GM15510 (cell line): ENCODE results near the gene AP1M1.

Source experiments
- POLR2A ChIP-seq: IDR thresholded peaks from 3 replicates; pipeline ENCODE4 v1.6.1; 2011; ENCODE audit warnings: borderline replicate concordance; ENCODE audit not compliant: insufficient read length; ENCODE audit errors: extremely low read depth

Gene AP1M1

DNA sequence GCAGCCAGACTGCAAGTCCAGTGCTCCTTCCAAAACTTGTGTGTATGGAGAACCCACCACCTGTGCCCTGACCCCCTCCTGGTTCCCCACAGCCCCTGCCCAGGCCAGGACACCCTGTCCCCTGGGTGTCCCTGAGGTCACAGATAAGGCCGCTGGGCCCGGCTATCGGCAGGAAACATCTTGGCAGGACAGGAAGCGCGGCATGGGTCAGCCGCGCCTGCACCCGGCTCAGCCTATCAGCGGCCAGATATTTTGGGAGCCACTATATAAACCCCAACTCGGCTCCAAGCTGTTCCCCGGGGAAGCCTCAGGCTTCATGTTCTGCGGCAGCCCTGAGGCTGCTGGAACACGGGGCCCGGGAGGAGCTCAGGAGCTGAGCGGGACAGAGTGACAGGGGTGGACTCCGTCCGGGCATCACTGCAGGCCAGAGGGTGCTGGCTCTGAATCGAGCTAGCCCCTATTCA, 60.8 kb downstream of the AP1M1 start:
- TF ChIP-seq POLR2A, result no peak

DNA sequence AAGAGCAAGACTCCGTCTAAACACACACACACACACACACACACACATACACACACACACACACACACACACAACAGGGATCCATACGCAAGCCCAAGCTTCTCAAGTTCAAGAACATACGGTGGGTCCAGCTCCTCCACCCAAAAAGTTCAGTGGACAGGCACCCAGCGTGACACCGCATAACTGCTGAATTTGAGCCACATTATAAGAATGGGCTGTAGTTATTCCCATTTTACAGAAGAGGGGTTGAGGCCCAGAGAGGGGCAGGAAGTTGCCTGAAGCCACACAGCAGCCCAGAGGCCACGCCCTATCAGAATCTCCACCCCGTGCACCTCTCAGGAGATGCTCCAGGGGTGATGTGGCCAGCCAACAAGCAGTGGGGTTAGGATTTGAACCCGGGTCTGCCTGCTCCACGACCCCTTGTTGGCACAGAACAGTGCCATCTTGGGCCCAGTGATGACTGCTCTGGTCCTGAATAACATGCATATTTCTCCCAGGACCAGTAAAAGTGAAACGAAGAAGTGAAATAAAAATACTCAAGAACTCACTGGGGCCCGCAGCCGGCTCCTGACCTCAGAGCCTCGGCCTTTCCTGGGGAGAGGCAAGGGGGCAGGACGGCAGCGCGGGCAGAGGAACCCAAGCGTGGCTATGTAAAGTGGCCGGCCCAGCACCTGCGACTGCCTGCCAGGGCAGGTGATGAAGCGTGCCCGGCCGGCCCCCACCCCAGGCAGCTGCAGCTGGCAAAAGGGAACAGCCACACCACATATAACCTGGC, 61.9 kb downstream of the AP1M1 start:
- TF ChIP-seq POLR2A, result no peak

GRCh38 chr19:16260160-16260811, 62.6 kb downstream of the AP1M1 start:
- TF ChIP-seq POLR2A, result no peak

GRCh38 chr19:16260812-16261161, 63.1 kb downstream of the AP1M1 start:
- TF ChIP-seq POLR2A, result no peak

- no peak for TF ChIP-seq POLR2A
Observed at GRCh38 chr19:16261584-16262368, 64.1 kb downstream of the AP1M1 start.

DNA sequence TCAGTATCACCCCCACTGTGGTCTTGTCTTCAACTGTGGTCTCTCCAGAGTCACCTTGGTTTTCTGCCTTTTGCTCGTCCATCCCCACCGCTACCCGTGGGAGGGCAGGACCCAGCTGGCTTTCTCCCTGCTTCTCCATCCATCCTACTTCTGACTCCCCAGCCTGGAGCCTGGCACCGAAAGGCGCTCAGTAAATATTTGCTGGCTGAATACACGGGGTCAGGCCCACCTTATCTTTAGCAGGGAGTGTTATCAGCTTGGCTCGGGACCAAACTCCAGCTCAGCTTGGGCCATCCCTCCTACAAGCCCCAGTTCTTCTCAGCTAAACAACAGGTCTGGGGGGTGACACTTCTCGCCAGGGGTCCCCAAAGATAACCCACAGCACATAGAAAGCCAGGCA, 64.9 kb downstream of the AP1M1 start:
- TF ChIP-seq POLR2A, result no peak

DNA sequence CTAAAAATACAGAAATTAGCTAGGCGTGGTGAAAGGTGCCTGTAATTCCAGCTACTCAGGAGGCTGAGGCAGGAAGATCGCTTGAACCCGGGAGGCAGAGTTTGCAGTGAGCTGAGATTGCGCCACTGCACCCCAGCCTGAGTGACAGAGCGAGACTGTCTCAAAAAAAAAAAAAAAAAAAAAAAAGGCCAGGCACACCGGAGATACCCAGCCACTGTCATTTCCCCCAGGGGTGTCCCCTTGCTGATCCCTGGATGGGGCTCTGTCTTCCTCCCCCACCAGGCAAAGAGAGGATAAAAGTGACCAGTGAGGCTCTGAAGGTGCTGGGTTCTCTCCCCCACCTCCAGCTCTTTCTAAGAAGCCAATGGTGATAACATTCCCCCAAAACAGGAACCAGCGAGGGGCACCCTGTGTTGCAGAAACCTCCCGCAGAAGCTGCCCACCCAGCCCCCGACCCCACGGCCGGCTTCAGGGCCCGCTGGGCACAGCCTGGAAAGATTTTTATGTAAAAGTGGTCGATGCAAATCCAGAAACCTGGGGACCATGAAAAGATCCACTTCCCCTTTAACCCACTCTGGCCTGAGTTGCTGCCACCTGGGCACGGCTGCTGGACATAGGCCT, 65.5 kb downstream of the AP1M1 start:
- TF ChIP-seq POLR2A, result no peak

GRCh38 chr19:16265205-16265604, 67.5 kb downstream of the AP1M1 start:
- no peak for TF ChIP-seq POLR2A

DNA sequence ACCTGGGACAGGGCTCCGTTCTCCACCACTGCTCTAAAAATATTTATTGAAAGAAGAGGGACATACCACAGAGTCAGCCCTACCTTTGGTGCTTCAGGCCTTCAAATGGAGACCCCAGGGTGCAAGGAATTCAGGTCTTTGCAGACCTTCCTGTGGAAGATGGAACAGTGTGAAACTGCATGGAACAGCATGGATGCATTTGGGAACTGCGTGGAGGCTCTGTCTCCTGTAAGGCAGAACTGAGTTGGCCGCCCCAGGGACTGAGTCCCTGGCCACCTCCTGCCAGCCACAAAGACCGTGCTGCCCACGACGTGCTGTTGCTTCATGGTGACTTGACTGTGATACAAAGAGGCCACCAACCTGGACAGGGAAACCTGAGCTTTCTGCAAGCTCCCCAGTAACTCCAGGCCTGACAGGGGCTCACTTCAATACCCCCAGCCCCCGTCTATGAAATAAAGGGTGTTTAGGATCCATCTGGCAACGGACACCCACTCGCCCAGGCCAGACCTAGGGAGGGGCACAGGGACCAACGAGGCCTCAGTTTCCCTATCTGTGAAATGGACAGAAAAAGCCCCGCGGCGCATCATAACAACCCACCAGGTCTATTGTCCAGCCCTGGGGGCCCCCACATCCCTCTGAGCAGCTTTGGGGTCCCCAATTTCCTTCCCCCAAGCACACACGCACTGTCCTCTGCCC, 68.3 kb downstream of the AP1M1 start:
- no peak for TF ChIP-seq POLR2A

DNA sequence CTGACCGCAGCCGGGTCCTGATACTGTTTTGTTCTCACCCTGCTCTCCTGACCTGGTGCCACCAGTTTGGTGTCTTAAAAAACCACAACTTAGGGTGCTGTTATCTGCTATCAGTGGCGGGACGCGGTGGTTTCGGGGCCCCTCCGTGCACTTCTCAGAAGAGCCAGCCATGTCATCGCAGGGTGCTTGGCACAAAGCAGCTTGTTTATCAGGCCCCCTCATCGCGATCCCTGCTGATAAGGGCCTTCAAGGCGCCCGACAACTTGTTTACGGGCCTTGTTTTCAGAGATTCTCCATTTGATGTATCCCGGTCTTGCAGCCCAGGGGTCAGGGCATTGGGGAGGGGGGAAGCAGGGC, 68.9 kb downstream of the AP1M1 start:
- no peak for TF ChIP-seq POLR2A

DNA sequence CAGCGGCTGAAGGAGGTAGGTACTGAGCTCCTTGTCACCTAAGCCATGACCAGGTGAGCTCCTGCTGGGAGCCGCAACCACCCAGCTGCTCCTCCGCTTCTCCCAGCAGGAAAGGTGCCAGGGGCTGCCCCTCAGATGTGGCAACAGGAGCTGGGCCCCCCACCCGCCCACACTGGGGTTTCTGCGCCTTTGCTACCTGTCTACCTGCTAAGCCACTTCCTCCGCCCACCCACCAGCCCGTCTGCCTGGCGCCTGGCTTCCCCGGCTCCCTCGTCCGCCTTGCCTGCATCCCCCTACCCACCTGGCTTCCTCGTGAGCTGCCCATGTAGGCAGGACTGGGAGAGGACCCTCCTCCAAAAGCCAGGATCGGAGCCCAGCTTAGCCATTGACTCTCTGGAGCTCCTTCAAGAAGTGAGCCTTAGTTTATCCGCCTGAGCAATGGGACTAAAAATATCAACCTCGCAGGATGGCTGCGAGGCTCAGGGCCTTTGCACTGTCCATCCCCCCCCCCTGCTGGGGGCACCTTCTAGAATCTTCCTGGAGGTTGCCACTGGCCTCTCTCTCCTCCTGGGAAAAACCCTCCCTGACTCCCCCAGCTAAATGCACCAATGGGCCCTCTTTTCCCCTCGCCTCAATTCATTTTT, 71.1 kb downstream of the AP1M1 start:
- no peak for TF ChIP-seq POLR2A

GRCh38 chr19:16272945-16273344, 75.2 kb downstream of the AP1M1 start:
- no peak for TF ChIP-seq POLR2A

DNA sequence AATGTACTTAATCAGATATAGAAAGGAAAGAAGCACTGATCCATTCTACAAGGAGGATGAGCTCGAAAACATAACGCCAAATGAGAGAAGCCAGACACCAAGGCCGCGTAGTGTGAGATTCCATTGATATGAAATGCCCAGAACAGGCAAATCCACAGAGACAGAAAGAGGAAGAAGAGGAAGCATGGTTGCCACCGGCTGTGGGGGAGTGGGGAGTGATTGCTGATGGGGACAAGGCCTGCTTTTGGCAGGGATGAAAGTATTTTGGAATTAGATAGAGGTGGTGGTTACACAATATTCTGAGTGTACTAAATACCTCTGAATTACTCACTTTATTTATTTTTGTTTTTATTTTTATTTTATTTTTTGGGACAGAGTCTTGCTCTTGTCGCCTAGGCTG, 76.7 kb downstream of the AP1M1 start:
- TF ChIP-seq POLR2A, result no peak

DNA sequence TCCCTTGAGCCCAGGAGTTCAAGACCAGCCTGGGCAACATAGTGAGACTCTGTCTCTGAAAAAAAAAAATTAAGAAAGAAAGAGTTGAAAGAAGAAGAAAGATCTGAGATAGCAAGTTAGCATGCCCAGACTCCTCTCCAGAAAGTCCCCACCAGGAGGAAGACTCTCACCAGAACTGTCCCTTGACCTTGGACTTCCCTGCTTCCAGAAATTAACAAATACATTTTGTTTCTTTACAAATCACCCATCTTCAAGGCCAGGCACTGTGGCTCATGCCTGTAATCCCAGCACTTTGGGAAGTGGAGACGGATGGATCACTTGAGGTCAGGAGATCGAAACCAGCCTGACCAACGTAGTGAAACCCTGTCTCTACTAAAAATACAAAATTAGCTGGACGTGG, 82.6 kb downstream of the AP1M1 start:
- TF ChIP-seq POLR2A, result no peak
